GM12864 (cell line): ENCODE measurements around the gene TEFM.

Source experiments
- DNase-seq: peaks from one replicate; pipeline ENCODE4 v3.0.0-alpha.2; 2011; ENCODE audit warnings: low read depth
- H3K4me3 ChIP-seq: 2 replicates; pipeline ENCODE4 v1.5.1; 2011; ENCODE audit warnings: mild to moderate bottlenecking, low read depth, low read length, control low read depth
- TF ChIP-seq, protein P1 (sequence below): IDR thresholded peaks from 2 replicates; pipeline ENCODE4 v1.5.1; 2011; ENCODE audit warnings: low read depth, mild to moderate bottlenecking, moderate library complexity, low read length, control low read depth, inconsistent platforms; ENCODE audit errors: missing control alignments

The TEFM gene

GRCh38 chr17:30906101-30906911, at the start of gene TEFM:
Gene TEFM, minus strand, starts transcription at chr17:30906238. Its CDS starts 40 bp downstream, at chr17:30906198.
- peak within 1 kb of the TSS; percentile 98 for H3K4me3 ChIP-seq
- DNase-seq, result peak; percentile 81
- TF ChIP-seq, protein P1, sequence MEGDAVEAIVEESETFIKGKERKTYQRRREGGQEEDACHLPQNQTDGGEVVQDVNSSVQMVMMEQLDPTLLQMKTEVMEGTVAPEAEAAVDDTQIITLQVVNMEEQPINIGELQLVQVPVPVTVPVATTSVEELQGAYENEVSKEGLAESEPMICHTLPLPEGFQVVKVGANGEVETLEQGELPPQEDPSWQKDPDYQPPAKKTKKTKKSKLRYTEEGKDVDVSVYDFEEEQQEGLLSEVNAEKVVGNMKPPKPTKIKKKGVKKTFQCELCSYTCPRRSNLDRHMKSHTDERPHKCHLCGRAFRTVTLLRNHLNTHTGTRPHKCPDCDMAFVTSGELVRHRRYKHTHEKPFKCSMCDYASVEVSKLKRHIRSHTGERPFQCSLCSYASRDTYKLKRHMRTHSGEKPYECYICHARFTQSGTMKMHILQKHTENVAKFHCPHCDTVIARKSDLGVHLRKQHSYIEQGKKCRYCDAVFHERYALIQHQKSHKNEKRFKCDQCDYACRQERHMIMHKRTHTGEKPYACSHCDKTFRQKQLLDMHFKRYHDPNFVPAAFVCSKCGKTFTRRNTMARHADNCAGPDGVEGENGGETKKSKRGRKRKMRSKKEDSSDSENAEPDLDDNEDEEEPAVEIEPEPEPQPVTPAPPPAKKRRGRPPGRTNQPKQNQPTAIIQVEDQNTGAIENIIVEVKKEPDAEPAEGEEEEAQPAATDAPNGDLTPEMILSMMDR, result no peak

DNA sequence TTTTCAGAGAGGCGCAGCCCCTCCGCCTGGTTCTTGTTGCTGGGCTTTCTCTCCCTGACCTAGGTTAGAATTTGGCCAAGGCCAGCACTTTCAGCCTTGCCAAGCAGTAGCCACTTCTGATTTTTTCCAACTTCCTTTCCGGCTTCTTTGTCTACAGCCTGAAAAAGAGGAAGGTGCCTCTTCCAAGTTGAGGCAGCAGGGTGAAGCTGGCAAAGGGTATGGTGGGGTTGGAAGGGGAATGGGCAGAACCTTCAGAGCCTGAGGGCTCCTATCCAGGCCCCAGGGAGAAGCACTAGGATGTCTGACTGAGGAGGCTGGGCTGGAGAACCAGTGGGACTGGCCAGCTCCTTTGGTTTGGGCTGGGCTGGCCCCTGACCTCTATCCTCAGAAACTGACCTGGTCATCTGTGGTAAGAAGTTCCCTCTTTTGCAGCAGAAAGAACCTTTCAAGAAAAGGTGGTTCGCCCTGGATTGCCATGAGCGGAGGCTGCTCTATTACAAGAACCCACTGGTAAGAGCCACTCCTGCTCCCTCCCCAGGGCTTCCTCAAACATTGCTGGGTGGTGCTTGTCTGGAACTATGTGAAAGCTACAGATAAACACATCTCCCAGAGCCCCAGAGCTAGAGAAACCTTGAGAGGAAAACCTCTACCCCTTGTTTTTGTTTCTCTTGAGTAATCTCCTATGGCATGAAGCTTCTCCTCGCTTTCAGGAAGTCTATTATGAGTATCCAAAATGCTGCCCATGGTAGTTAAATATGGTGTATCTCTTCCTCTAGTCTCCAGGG, 48.2 kb upstream of the TEFM start:
- no peak overlapping the region for H3K4me3 ChIP-seq
- DNase-seq, result no peak
- TF ChIP-seq, protein P1, result no peak

- TF ChIP-seq, protein P1, result no peak
- H3K4me3 ChIP-seq, result no peak overlapping the region
- DNase-seq, result no peak
These were observed 46.8 kb upstream of the TEFM start for GRCh38 chr17:30952638-30953393.

DNA sequence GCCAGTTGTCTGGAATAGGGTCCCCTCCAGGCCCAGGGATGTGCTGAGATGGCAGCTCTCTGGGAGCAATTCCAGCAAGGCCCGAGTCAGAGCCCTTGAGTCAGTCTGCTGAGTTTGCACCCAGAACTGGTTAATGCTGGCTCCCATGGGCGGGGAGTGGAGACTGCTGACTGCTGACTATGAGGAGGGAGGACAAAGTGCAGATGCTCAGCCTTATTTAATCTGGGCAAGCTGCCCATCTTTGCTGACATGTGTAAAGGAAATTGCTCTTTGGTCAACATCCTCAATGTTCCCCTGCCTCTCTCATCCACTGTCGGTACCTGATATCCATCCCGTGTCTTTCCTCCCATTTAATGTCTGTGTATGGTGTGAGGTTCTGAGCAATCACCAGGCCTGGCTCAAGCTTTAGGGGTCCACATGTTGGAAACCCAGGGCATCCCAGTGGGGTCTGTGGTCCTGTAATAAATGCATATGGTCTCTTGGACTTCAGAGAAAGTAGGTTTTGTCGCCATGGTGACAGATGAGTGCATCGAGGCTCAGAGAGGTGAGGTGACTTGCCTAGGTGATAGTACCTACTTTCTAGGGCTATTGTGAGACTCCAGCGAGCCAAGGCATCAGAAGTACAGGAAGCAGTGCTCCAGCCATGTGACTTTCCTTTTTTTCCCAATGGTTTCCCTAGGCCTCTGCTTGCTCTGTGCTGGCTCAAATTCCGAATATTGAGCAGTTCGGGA, 44.8 kb upstream of the TEFM start:
- TF ChIP-seq, protein P1, result no peak
- H3K4me3 ChIP-seq, result no peak overlapping the region
- no peak for DNase-seq

GRCh38 chr17:30950189-30950588, 44.2 kb upstream of the TEFM start:
- TF ChIP-seq, protein P1, result no peak
- no peak overlapping the region for H3K4me3 ChIP-seq
- DNase-seq, result no peak

- TF ChIP-seq, protein P1, result no peak
- H3K4me3 ChIP-seq, result no peak overlapping the region
- no peak for DNase-seq
These were observed 41.8 kb upstream of the TEFM start for GRCh38 chr17:30947796-30948195.
